GM23338 (cell line): ENCODE measurements around the gene TMEM51. TPM values are rescaled to one million over a fixed set of nuclear protein-coding genes. Genes with fewer than 3 reads are reported as not detected.

Experiments used
- ATAC-seq: fragments of 200-7000 bp; cut with Tn5 transposase; 3 replicates; pipeline ENCODE4 v1.9.1; 2020
- DNase-seq: peaks from one replicate; pipeline ENCODE4 v3.0.0-alpha.2; 2015; ENCODE audit warnings: low spot score
- H2AFZ ChIP-seq: fragments of 200-600 bp; sonication (generic); 2 replicates; pipeline ENCODE4 v1.8.0; 2016; ENCODE audit warnings: antibody characterized with exemption, mild to moderate bottlenecking, moderate library complexity
- H3F3A ChIP-seq: fragments of 200-600 bp; sonication (generic); replicated peaks from 2 replicates; pipeline ENCODE4 v1.8.0; 2017; ENCODE audit warnings: antibody characterized with exemption, mixed run types, low read depth
- H3K27ac ChIP-seq: fragments of 200-600 bp; sonication (generic); 2 replicates; pipeline ENCODE4 v1.6.1; 2016; ENCODE audit warnings: low read depth
- H3K27me3 ChIP-seq: fragments of 200-600 bp; sonication (generic); 2 replicates; pipeline ENCODE4 v1.8.0; 2016; ENCODE audit warnings: mild to moderate bottlenecking, mixed run types, moderate library complexity; ENCODE audit not compliant: insufficient read depth
- H3K36me3 ChIP-seq: fragments of 200-600 bp; sonication (generic); 2 replicates; pipeline ENCODE4 v1.8.0; 2016; ENCODE audit warnings: mild to moderate bottlenecking; ENCODE audit not compliant: insufficient read depth
- H3K4me1 ChIP-seq: fragments of 200-600 bp; sonication (generic); 2 replicates; pipeline ENCODE4 v1.8.0; 2016; ENCODE audit warnings: mild to moderate bottlenecking, moderate library complexity; ENCODE audit not compliant: insufficient read depth
- H3K4me2 ChIP-seq: fragments of 200-600 bp; sonication (generic); 2 replicates; pipeline ENCODE4 v1.7.1; 2017; ENCODE audit warnings: mixed run types
- H3K4me3 ChIP-seq: fragments of 200-600 bp; sonication (generic); 2 replicates; pipeline ENCODE4 v1.6.1; 2016; ENCODE audit warnings: mixed run types
- H3K79me2 ChIP-seq: fragments of 200-600 bp; sonication (generic); replicated peaks from 2 replicates; pipeline ENCODE4 v1.8.0; 2017; ENCODE audit warnings: mild to moderate bottlenecking; ENCODE audit not compliant: insufficient read depth
- H3K9me2 ChIP-seq: fragments of 200-600 bp; sonication (generic); 2 replicates; pipeline ENCODE4 v1.8.0; 2017; ENCODE audit not compliant: insufficient read depth
- H4K20me1 ChIP-seq: fragments of 200-600 bp; sonication (generic); replicated peaks from 2 replicates; pipeline ENCODE4 v1.8.0; 2017; ENCODE audit warnings: mild to moderate bottlenecking; ENCODE audit not compliant: insufficient read depth
- H3K27ac Mint-ChIP-seq: 2 replicates; pipeline ENCODE4 v1.8.0; 2020; ENCODE audit warnings: inconsistent platforms, mild to moderate bottlenecking, moderate library complexity, mixed read lengths
- H3K27me3 Mint-ChIP-seq: 3 replicates; pipeline ENCODE4 v1.8.0; 2022; ENCODE audit warnings: low read depth, mild to moderate bottlenecking, moderate library complexity, mixed read lengths, inconsistent platforms; ENCODE audit not compliant: insufficient read depth, poor library complexity
- H3K36me3 Mint-ChIP-seq: 3 replicates; pipeline ENCODE4 v1.8.0; 2021; ENCODE audit warnings: low read depth, mild to moderate bottlenecking, inconsistent platforms, moderate library complexity, mixed read lengths
- H3K4me1 Mint-ChIP-seq: 3 replicates; pipeline ENCODE4 v1.8.0; 2020; ENCODE audit warnings: mild to moderate bottlenecking, inconsistent platforms, mixed read lengths
- H3K4me3 Mint-ChIP-seq: 3 replicates; pipeline ENCODE4 v1.8.0; 2021; ENCODE audit warnings: moderate library complexity, mild to moderate bottlenecking, inconsistent platforms, mixed read lengths
- H3K9me3 Mint-ChIP-seq: 3 replicates; pipeline ENCODE4 v1.8.0; 2020; ENCODE audit warnings: moderate library complexity, mild to moderate bottlenecking, inconsistent platforms, mixed read lengths
- CREB1 ChIP-seq: fragments of 250-450 bp; sonication (Bioruptor Pico); IDR thresholded peaks from 2 replicates; pipeline ENCODE4 v1.5.0; 2020; ENCODE audit warnings: low read depth, mild to moderate bottlenecking, moderate library complexity
- JUNB ChIP-seq: IDR thresholded peaks from one replicate; pipeline ENCODE4 v1.6.1; 2016; ENCODE audit warnings: antibody characterized with exemption; ENCODE audit not compliant: unreplicated experiment
- NANOG ChIP-seq: IDR thresholded peaks from 2 replicates; pipeline ENCODE4 v1.6.1; 2016; ENCODE audit warnings: antibody characterized with exemption, borderline replicate concordance
- STAT1 ChIP-seq: IDR thresholded peaks from one replicate; pipeline ENCODE4 v1.6.1; 2016; ENCODE audit warnings: antibody characterized with exemption; ENCODE audit not compliant: unreplicated experiment
- ZNF331 ChIP-seq: fragments of 250-450 bp; sonication (Bioruptor Pico); IDR thresholded peaks from 2 replicates; pipeline ENCODE4 v1.5.0; 2020; ENCODE audit warnings: low read depth, mild to moderate bottlenecking, moderate library complexity
- polyA plus RNA-seq: library from polyadenylated mRNA; unstranded; fragments of >200 nt; fragmentation: Nextera tagmentation; extraction: Ambion mirVana; gene quantifications from 2 replicates; pipeline ENCODE4 v1.2.1, GENCODE V29; 2016
- total RNA-seq: library from RNA; depleted of rRNA; stranded (reverse); fragments of >200 nt; shearing (Covaris generic); gene quantifications from 2 replicates; pipeline ENCODE4 v1.2.3, GENCODE V29; 2014
- TF ChIP-seq, protein P1 (sequence below), 2 experiments: fragments of 200-600 bp in 1 of 2; sonication (generic) in 1 of 2; conservative IDR thresholded peaks; 2 replicates each; pipeline versions ENCODE4 v1.5.1 to v1.6.1; 2016 to 2017; ENCODE audit warnings: antibody characterized with exemption in 2 of 2, low read depth in 2 of 2, mild to moderate bottlenecking in 2 of 2, moderate library complexity in 1 of 2
- TF ChIP-seq, protein P2 (sequence below): IDR thresholded peaks from 2 replicates; pipeline ENCODE4 v1.6.1; 2016; ENCODE audit warnings: antibody characterized with exemption

The TMEM51 gene
- total and polyA plus RNA-seq, 2 experiments from 2014 or later = 4.0 to 5.2 TPM

GRCh38 chr1:15181564-15181963, 28.0 kb downstream of the TMEM51 start:
- H3K27me3 ChIP-seq = no peaks in the 10 kb centered on the region
- peaks cover 12% of the 10 kb centered on the region; the same call in 1 of the 2 replicates for H3K4me1 ChIP-seq
- H3K9me2 ChIP-seq = no peaks in the 10 kb centered on the region
- peaks cover 4% of the 10 kb centered on the region; the same call in 1 of the 2 replicates for H4K20me1 ChIP-seq
- H3K4me2 ChIP-seq = no peak overlapping the region
- 0 out of 2 replicates have a peak, but pooled peaks cover 5% of the 10 kb centered on the region for H3F3A ChIP-seq
- no peaks in the 10 kb centered on the region; the same call in 1 of the 2 replicates for H3K79me2 ChIP-seq
- H3K27ac ChIP-seq = no peak overlapping the region
- no peaks in the 10 kb centered on the region; the same call in 2 of the 3 replicates for H3K36me3 Mint-ChIP-seq
- H3K4me1 Mint-ChIP-seq = peaks cover 53% of the 10 kb centered on the region
- H3K27me3 Mint-ChIP-seq = peaks cover 8% of the 10 kb centered on the region
- no peak for DNase-seq
- H3K36me3 ChIP-seq = no peaks in the 10 kb centered on the region
- TF ChIP-seq STAT1 = no peak
- TF ChIP-seq, protein P1, sequence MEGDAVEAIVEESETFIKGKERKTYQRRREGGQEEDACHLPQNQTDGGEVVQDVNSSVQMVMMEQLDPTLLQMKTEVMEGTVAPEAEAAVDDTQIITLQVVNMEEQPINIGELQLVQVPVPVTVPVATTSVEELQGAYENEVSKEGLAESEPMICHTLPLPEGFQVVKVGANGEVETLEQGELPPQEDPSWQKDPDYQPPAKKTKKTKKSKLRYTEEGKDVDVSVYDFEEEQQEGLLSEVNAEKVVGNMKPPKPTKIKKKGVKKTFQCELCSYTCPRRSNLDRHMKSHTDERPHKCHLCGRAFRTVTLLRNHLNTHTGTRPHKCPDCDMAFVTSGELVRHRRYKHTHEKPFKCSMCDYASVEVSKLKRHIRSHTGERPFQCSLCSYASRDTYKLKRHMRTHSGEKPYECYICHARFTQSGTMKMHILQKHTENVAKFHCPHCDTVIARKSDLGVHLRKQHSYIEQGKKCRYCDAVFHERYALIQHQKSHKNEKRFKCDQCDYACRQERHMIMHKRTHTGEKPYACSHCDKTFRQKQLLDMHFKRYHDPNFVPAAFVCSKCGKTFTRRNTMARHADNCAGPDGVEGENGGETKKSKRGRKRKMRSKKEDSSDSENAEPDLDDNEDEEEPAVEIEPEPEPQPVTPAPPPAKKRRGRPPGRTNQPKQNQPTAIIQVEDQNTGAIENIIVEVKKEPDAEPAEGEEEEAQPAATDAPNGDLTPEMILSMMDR (conservative IDR thresholded peaks at IDR 0.05; ENCODE audit: low read depth in 2 of 2) = no peak
- TF ChIP-seq JUNB = no peak
- TF ChIP-seq NANOG = no peak
- TF ChIP-seq ZNF331 (CRISPR knock-in tag) = no peak
- ATAC-seq = no peak
- H2AFZ ChIP-seq = no peak overlapping the region
- no peaks in the 10 kb centered on the region for H3K9me3 Mint-ChIP-seq
- H3K4me3 Mint-ChIP-seq = no peak overlapping the region
- H3K27ac Mint-ChIP-seq = no peak overlapping the region
- no peak overlapping the region for H3K4me3 ChIP-seq

GRCh38 chr1:15184436-15185241, 31.1 kb downstream of the TMEM51 start:
- Histone ChIP-seq H3K4me3 (no peak overlapping the region), H3K4me1 (peaks cover 27% of the 10 kb centered on the region), H3K36me3 (no peaks in the 10 kb centered on the region), H2AFZ (no peak overlapping the region), H3K79me2 (no peaks in the 10 kb centered on the region; the same call in 1 of the 2 replicates), H3K4me2 (no peak overlapping the region), H3K27ac (no peak overlapping the region), H4K20me1 (peaks cover 3% of the 10 kb centered on the region; the same call in 1 of the 2 replicates), H3K9me2 (no peaks in the 10 kb centered on the region), H3F3A (no peaks in the 10 kb centered on the region), H3K27me3 (no peaks in the 10 kb centered on the region)
- H3K36me3 Mint-ChIP-seq = no peaks in the 10 kb centered on the region; the same call in 2 of the 3 replicates
- TF ChIP-seq, protein P2, sequence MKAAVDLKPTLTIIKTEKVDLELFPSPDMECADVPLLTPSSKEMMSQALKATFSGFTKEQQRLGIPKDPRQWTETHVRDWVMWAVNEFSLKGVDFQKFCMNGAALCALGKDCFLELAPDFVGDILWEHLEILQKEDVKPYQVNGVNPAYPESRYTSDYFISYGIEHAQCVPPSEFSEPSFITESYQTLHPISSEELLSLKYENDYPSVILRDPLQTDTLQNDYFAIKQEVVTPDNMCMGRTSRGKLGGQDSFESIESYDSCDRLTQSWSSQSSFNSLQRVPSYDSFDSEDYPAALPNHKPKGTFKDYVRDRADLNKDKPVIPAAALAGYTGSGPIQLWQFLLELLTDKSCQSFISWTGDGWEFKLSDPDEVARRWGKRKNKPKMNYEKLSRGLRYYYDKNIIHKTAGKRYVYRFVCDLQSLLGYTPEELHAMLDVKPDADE = no peak
- no peak for TF ChIP-seq JUNB
- TF ChIP-seq STAT1 = no peak
- no peak for TF ChIP-seq CREB1 (CRISPR knock-in tag)
- ATAC-seq (no peak), DNase-seq (no peak)
- H3K27me3 Mint-ChIP-seq = peaks cover 10% of the 10 kb centered on the region
- no peak overlapping the region for H3K27ac Mint-ChIP-seq
- H3K4me1 Mint-ChIP-seq = peaks cover 57% of the 10 kb centered on the region
- H3K4me3 Mint-ChIP-seq = no peak overlapping the region
- no peaks in the 10 kb centered on the region for H3K9me3 Mint-ChIP-seq
